ENCODE data around the gene BCKDHA. TPM values are rescaled to one million over a fixed set of nuclear protein-coding genes. Genes with fewer than 3 reads are reported as not detected.

BCKDHA gene
- total and polyA plus RNA-seq, 2 of the 4 experiments (the other 2 are of a cell fraction): 7.6 to 7.7 TPM

DNA sequence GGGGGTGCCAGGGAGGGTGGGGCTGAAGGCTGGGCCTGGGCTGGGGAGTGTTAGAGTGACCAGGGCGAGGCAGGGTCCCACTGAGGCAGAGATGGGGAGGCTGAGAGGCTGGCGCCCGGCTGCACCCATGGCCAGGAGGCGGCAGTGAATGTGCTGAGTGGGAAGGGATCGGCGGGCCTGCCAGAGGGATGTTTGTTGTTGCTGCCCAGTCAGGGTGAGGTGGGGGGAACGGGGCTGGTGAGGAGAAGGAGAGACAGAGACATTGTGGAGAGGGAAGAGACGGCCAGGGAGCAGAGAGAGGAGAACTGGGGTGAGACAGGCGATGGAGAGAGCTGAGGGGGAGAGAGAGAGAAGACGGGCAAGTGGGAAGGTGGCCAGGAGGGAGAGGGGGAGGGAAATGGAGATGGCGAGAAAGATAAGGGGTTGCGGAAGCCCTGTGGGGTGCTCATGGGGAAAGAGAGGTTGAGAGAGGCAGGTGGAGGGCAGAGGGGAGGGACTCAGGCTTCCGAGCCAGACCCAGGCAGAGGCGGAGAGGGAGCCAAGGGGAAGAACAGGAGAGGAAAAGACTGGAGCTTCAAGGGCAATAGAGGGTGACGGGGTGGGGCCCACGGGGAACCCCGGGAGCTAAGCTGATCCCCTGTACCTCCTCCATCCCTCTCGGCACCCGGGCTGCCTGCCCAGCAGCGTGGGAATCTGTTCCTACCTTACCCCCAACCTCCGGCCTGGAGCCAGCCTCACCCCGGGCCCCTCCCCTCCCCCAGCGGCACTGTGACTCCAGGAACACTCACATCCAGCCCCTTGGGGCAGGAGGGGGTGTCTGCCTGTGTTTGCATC lies 30.2 kb downstream of the BCKDHA start:
- WGBS, 2 experiments (ENCODE audit: extremely low coverage in 2 of 2, insufficient read length in 1 of 2): 26% methylated on average over 6 of the region's 23 CpGs; no CpG with 5 or more reads in 1 of the 2 experiments

More for the DNA sequence above, 30.2 kb downstream of the BCKDHA start:
- Histone ChIP-seq H2AFZ (replicated peaks; ENCODE audit: low read length, poor library complexity) (peak overlapping the region; percentile 86), H3K18ac (ENCODE audit: low read depth, low read length) (no peak overlapping the region), H2BK5ac (ENCODE audit: low read depth, low read length, poor library complexity, severe bottlenecking) (no peak overlapping the region), H4K91ac (ENCODE audit: insufficient read depth, low read depth, low read length) (no peak overlapping the region), H3K56ac (ENCODE audit: extremely low read depth, insufficient read depth, low read length) (no peak overlapping the region), H3K36me3 (ENCODE audit: control insufficient read depth, insufficient read depth, low read length) (peaks cover 32% of the 10 kb centered on the region), H3K4ac (ENCODE audit: low read depth, low read length) (peak overlapping the region; percentile 10; the same call in 1 of the 2 replicates), H3K27ac (ENCODE audit: insufficient read depth, low read length) (peak overlapping the region; percentile 3; the same call in 1 of the 2 replicates), H4K20me1 (ENCODE audit: insufficient read depth, low read length) (no peaks in the 10 kb centered on the region), H3K27me3 (ENCODE audit: control insufficient read depth, insufficient read depth, low read length) (no peaks in the 10 kb centered on the region), H2BK120ac (ENCODE audit: low read depth, low read length) (no peak overlapping the region), H3K9me3 (ENCODE audit: control insufficient read depth, insufficient read depth, low read length) (no peaks in the 10 kb centered on the region), H3K4me2 (ENCODE audit: low read depth, low read length) (peak overlapping the region; percentile 47; the same call in 1 of the 2 replicates), H2AK5ac (ENCODE audit: low read depth, low read length) (peak overlapping the region; percentile 4; the same call in 1 of the 2 replicates), H2BK15ac (ENCODE audit: low read depth, low read length) (no peak overlapping the region), H4K8ac (ENCODE audit: low read depth in 2 of 2, low read length in 2 of 2) (peak overlapping the region in 1 of 2 experiments; percentile 52; a peak in 1 of 4 replicates), H3K79me1 (ENCODE audit: low read depth in 1 of 2, low read length in 2 of 2) (no peaks in the 10 kb centered on the region), H4K5ac (ENCODE audit: low read depth, low read length) (no peak overlapping the region), H3K4me3 (ENCODE audit: insufficient read depth, low read depth, low read length) (no peak overlapping the region), H3K9ac (ENCODE audit: low read depth, low read length) (0 out of 2 replicates have a peak overlapping the region, but pooled peaks have one; percentile 6), H3K23ac (ENCODE audit: low read depth, low read length) (no peak overlapping the region), H2BK20ac (ENCODE audit: low read depth, low read length) (no peak overlapping the region), H3K9me1 (ENCODE audit: insufficient read depth, low read length) (no peaks in the 10 kb centered on the region), H2AK9ac (replicated peaks; ENCODE audit: low read depth, low read length, poor library complexity) (peak overlapping the region; percentile 82), H3K4me1 (ENCODE audit: control insufficient read depth, insufficient read depth, low read length) (peaks cover 10% of the 10 kb centered on the region; the same call in 1 of the 2 replicates), H3K14ac (replicated peaks; ENCODE audit: low read depth, low read length) (no peak overlapping the region)
- dilution Hi-C loops (cut with HindIII; ENCODE audit: low sequenced_read_pairs, unreplicated experiment) (no loop called here), intact Hi-C loops (cut with micrococcal nuclease) (loop anchor here (10.0 kb wide), 1 partner anchor 223 kb away; no protein-coding TSS in a partner anchor), in situ Hi-C loops (cut with MboI; ENCODE audit: low sequenced_read_pairs) (no loop called here)
- peak; percentile 43 for ATAC-seq (ENCODE audit: low read depth)
- POLR2A ChIA-PET (ENCODE audit: unreplicated experiment): no interaction called here
- no TSS peak for BruUV-seq (replicated peaks)
- TF ChIP-seq, protein P1, sequence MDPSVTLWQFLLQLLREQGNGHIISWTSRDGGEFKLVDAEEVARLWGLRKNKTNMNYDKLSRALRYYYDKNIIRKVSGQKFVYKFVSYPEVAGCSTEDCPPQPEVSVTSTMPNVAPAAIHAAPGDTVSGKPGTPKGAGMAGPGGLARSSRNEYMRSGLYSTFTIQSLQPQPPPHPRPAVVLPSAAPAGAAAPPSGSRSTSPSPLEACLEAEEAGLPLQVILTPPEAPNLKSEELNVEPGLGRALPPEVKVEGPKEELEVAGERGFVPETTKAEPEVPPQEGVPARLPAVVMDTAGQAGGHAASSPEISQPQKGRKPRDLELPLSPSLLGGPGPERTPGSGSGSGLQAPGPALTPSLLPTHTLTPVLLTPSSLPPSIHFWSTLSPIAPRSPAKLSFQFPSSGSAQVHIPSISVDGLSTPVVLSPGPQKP (IDR thresholded peaks at IDR 0.05; ENCODE audit: borderline replicate concordance, low read depth, low read length): no peak
- TF ChIP-seq FOS (IDR thresholded peaks at IDR 0.05; ENCODE audit: low read depth, low read length): no peak
- no peak for TF ChIP-seq RAD21 (IDR thresholded peaks at IDR 0.05; ENCODE audit: low read length)
- TF ChIP-seq NFE2L2 (IDR thresholded peaks at IDR 0.05; ENCODE audit: low read depth, low read length): no peak
- TF ChIP-seq MXI1 (IDR thresholded peaks at IDR 0.05; ENCODE audit: borderline replicate concordance, low read depth, low read length): no peak
- TF ChIP-seq RCOR1 (IDR thresholded peaks at IDR 0.05; ENCODE audit: insufficient replicate concordance, low read length): no peak
- no peak for TF ChIP-seq BHLHE40 (IDR thresholded peaks at IDR 0.05; ENCODE audit: low read depth, low read length)
- no peak for TF ChIP-seq POLR2A (IDR thresholded peaks at IDR 0.05; ENCODE audit: low read depth, low read length)
- no peak for TF ChIP-seq SMC3 (IDR thresholded peaks at IDR 0.05; ENCODE audit: low read depth, low read length)
- TF ChIP-seq MAFK (IDR thresholded peaks at IDR 0.05; ENCODE audit: low read depth, low read length): no peak
- DNase-seq: no peak
- CTCF ChIA-PET: no interaction called here
